Thyroid gland (tissue), 4 donors: ENCODE data around the gene PXMP4.

Experiments used
- CTCF ChIP-seq, 6 experiments: fragments of 200-600 bp in 3 of 6; fragments of 450-650 bp in 3 of 6; sonication (generic) in 3 of 6; IDR thresholded peaks; one replicate each; pipeline ENCODE4 v1.5.1; 2016 to 2019; ENCODE audit warnings: antibody characterized with exemption in 6 of 6, mild to moderate bottlenecking in 2 of 6, inconsistent platforms in 1 of 6, moderate library complexity in 1 of 6
- POLR2A ChIP-seq, 2 donors: fragments of 450-650 bp; IDR thresholded peaks; one replicate each; pipeline ENCODE4 v1.6.1; 2017; ENCODE audit warnings: antibody characterized with exemption in 2 of 2, mild to moderate bottlenecking in 2 of 2, moderate library complexity in 1 of 2

- TF ChIP-seq CTCF (IDR thresholded peaks at IDR 0.05): no peak
- TF ChIP-seq POLR2A (IDR thresholded peaks at IDR 0.05): no peak
Observed at GRCh38 chr20:33681728-33682353, 38.3 kb downstream of the PXMP4 start.
